HepG2 (cell line): ENCODE results near the gene MAMLD1. TPM values are rescaled to one million over a fixed set of nuclear protein-coding genes. Genes with fewer than 3 reads are reported as not detected.

ENCODE experiments used
- BCL3 ChIP-seq: sonication (generic); formaldehyde crosslinking; IDR thresholded peaks from 2 replicates; pipeline ENCODE4 v1.5.1; 2020; ENCODE audit warnings: mild to moderate bottlenecking, missing genetic modification reagents, moderate library complexity
- CREB3 ChIP-seq: sonication (generic); formaldehyde crosslinking; IDR thresholded peaks from 2 replicates; pipeline ENCODE4 v1.5.0; 2020; ENCODE audit warnings: missing genetic modification reagents
- FOXK2 ChIP-seq: fragments of 450-650 bp; IDR thresholded peaks from 2 replicates; pipeline ENCODE4 v1.6.1; 2016
- HBP1 ChIP-seq: IDR thresholded peaks from 2 replicates; pipeline ENCODE4 v1.6.1; 2016; ENCODE audit warnings: low read depth, control low read depth
- HNRNPL ChIP-seq: fragments of 200-400 bp; formaldehyde crosslinking; IDR thresholded peaks from 2 replicates; pipeline ENCODE4 v1.6.1; 2017; ENCODE audit warnings: mild to moderate bottlenecking, low read depth, low read length
- MATR3 ChIP-seq: sonication (generic); formaldehyde crosslinking; IDR thresholded peaks from 2 replicates; pipeline ENCODE4 v1.4.0; 2020; ENCODE audit warnings: missing genetic modification reagents
- MXD3 ChIP-seq: IDR thresholded peaks from 2 replicates; pipeline ENCODE4 v1.6.1; 2016; ENCODE audit warnings: mild to moderate bottlenecking, missing biosample characterization, missing genetic modification reagents
- RBFOX2 ChIP-seq: fragments of 200-400 bp; formaldehyde crosslinking; IDR thresholded peaks from 2 replicates; pipeline ENCODE4 v1.6.1; 2017; ENCODE audit warnings: low read depth, mild to moderate bottlenecking, low read length
- SAFB2 ChIP-seq: sonication (generic); formaldehyde crosslinking; IDR thresholded peaks from 2 replicates; pipeline ENCODE4 v1.5.1; 2020; ENCODE audit warnings: missing genetic modification reagents, low read depth, mild to moderate bottlenecking, borderline replicate concordance
- SRSF4 ChIP-seq: fragments of 200-400 bp; formaldehyde crosslinking; IDR thresholded peaks from one replicate; pipeline ENCODE4 v1.6.1; 2018; ENCODE audit warnings: mild to moderate bottlenecking, low read depth, low read length, moderate library complexity; ENCODE audit not compliant: poor library complexity, severe bottlenecking
- ZBED4 ChIP-seq: sonication (generic); formaldehyde crosslinking; IDR thresholded peaks from 2 replicates; pipeline ENCODE4 v1.4.0; 2020; ENCODE audit warnings: missing genetic modification reagents, borderline replicate concordance
- ZNF138 ChIP-seq: sonication (generic); formaldehyde crosslinking; IDR thresholded peaks from 2 replicates; pipeline ENCODE4 v1.5.0; 2020; ENCODE audit warnings: mild to moderate bottlenecking, low read depth, missing genetic modification reagents
- ZNF724P ChIP-seq: sonication (generic); formaldehyde crosslinking; IDR thresholded peaks from 2 replicates; pipeline ENCODE4 v1.8.0; 2022; ENCODE audit warnings: missing genetic modification reagents, borderline replicate concordance
- ZNF788 ChIP-seq: sonication (generic); formaldehyde crosslinking; IDR thresholded peaks from 2 replicates; pipeline ENCODE4 v1.5.0; 2020; ENCODE audit warnings: mild to moderate bottlenecking, missing genetic modification reagents, borderline replicate concordance
- polyA plus RNA-seq, 8 experiments: library from polyadenylated mRNA; depleted of rRNA in 3 of 8; stranded (reverse) in 7 of 8; unstranded in 1 of 8; fragments of >200 nt; fragmentation: Illumina TruSeq in 4 of 8; extraction: Trizol in 4 of 8; gene quantifications; 2 replicates each; pipeline versions ENCODE4 v1.2.1 to v1.2.3, GENCODE V29; 2011 to 2016; ENCODE audit warnings: low read depth in 4 of 8, missing spikeins in 1 of 8, mixed read lengths in 1 of 8; ENCODE audit not compliant: insufficient read depth in 1 of 8
- total RNA-seq, 5 experiments: library from RNA; depleted of rRNA; stranded (reverse); fragments of >200 nt; fragmentation: Illumina TruSeq; extraction: Trizol; gene quantifications; 2 replicates each; pipeline ENCODE4 v1.2.3, GENCODE V29; 2016; ENCODE audit warnings: low read depth in 1 of 5

The MAMLD1 gene
- total and polyA plus RNA-seq, 2 of the 13 experiments (the other 11 are each of a cell fraction or from before 2014, with no cell fraction given): not detected

GRCh38 chrX:150526692-150527091 is 163.6 kb downstream of the MAMLD1 start (continued):
- TF ChIP-seq ZBED4: no peak
- TF ChIP-seq SRSF4: no peak
- TF ChIP-seq RBFOX2: no peak
- no peak for TF ChIP-seq ZNF788
- no peak for TF ChIP-seq HBP1 (CRISPR knock-in tag)
- TF ChIP-seq FOXK2: no peak
- no peak for TF ChIP-seq BCL3 (CRISPR knock-in tag)
- no peak for TF ChIP-seq SAFB2 (CRISPR knock-in tag)
- no peak for TF ChIP-seq HNRNPL
- TF ChIP-seq CREB3 (CRISPR knock-in tag): no peak
- TF ChIP-seq MXD3 (CRISPR knock-in tag): no peak
- no peak for TF ChIP-seq ZNF724P (CRISPR knock-in tag)
- no peak for TF ChIP-seq MATR3
- TF ChIP-seq ZNF138 (CRISPR knock-in tag): no peak
